Activated CD4-positive, alpha-beta T cell treated with anti-CD3 and anti-CD28 coated beads, Interleukin-2, Interleukin-6, amounts not matched to agents 100 ng/mL and 50 ng/mL, durations not matched to agents 16 hours and 8 hours (primary cell): ENCODE measurements around the gene ACOT7.
"Not testable (repeated sequence)": the region's sequence is repeated elsewhere in the genome, so short reads cannot be mapped to it uniquely, and the experiment has no call there.

Experiments
- DNase-seq: peaks from one replicate; pipeline ENCODE4 v3.0.0-alpha.2; 2020

ACOT7 gene

DNA sequence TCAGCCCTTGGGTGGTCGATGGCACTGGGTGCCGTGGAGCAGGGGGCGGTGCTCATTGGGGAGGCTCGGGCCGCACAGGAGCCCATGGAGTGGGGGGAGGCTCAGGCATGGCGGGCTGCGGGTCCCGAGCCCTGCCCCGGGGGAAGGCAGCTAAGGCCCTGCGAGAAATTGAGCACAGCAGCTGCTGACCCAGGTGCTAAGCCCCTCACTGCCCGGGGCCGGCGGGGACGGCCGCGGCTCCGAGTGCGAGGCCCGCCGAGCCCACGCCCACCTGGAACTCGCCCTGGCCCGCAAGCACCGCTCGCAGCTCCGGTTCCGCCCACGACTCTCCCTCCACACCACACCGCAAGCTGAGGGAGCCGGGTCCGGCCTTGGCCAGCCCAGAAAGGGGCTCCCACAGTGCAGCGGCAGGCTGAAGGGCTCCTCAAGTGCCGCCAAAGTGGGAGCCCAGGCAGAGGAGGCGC lies 2.2 kb upstream of the ACOT7 start:
- DNase-seq, result not testable (repeated sequence)

DNA sequence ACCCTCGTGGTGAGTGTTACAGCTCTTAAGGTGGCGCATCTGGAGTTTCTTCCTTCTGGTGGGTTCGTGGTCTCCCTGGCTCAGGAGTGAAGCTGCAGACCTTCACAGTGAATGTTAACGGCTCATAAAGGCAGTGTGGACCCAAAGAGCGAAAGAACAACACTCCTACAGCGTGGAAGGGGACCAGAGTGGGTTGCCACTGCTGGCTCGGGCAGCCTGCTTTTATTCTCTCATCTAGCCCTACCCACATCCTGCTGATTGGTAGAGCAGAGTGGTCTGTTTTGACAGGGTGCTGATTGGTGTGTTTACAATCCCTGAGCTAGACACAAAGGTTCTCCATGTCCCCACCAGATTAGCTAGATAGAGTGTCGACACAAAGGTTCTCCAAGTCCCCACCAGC lies 1.6 kb upstream of the ACOT7 start:
- DNase-seq, result peak; percentile 8

DNA sequence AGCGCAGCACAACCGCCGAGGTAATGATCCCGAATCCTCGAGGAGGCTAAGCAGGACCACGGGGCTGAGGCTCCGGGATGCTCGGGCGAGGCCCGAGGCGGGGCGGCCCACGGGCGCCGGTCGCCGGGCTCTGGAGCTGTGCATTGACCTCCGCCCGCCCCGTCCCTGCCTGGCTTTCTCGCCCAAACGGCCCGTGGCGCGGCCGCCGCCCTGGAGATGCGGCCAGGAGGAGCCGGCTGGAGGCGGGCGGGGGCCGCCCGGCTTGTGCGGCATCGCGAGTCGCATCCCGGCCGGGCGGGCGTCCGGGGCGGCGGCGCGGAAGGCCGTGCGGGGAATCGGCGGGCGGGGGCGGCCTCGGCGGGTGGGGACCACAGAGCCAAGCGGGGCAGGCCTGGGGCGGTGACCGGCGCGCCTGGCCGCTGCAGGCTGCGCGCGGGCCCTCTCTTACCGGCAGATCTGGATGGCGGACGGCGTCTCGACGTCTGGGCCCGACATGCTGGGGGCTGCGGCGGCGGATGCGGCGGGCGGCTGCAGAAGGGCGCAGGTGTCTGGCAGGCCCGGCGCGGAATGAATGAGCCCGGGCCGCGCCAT lies 663 bp downstream of the ACOT7 start:
- no peak for DNase-seq

DNA sequence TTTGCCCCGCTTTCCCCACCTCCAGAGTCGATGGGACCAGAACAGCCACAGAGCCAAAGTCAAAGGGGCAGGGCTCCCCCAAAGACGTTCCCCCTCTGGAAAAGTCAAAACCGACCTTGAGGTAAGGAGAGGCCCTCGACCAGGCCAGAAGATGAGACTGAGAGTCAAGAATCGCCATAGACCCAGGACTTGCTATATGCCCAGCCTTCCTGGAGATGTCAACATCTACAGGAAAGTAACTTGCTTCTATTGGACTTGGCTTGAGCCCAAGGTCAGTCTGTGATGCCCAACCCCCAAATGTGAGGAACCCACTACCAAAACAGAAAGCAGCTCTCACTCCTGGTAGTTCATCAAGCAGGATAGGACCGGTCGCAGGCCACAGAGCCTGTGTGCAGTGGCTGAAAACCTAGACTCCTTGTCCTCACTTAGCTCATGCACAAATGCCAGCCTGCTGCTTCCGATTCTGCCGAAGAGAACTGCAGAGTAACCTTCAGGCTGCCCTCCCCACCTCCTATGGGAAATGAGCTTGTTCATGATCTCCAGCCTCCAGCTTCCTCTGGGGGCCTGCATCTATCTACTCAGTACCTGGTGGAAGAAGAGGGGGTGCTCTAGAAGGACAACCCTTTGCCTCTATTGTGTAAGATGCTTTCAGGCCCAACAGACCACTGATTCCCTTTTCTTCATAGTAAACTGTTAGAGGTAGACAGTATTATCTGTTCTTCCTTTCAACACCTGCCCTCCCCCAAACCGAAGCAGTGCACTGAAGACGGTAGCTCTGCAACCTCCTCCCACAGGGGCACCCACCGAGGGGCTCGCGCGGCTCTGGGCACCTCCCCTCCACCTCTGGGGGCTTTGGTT lies 1.4 kb downstream of the ACOT7 start:
- DNase-seq, result peak; percentile 25

DNA sequence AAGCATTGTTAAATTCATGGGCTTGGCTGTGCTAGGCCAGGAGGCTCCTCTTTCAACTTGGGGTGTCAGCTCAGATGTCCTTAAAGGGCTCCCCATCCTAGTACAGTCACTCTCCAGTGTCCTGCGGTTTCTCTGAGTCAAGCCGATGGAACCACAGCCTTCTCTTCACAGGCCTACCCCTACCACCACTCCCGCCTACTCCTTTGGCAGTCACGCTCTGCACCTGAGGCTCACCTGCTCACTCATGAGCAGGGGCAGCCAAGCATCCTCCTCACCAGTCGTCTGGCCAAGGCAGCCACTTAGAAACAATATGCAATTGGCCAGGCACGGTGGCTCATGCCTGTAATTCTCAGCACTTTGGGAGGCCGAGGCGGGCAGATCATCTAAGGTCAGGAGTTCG lies 3.6 kb downstream of the ACOT7 start:
- DNase-seq, result no peak

DNA sequence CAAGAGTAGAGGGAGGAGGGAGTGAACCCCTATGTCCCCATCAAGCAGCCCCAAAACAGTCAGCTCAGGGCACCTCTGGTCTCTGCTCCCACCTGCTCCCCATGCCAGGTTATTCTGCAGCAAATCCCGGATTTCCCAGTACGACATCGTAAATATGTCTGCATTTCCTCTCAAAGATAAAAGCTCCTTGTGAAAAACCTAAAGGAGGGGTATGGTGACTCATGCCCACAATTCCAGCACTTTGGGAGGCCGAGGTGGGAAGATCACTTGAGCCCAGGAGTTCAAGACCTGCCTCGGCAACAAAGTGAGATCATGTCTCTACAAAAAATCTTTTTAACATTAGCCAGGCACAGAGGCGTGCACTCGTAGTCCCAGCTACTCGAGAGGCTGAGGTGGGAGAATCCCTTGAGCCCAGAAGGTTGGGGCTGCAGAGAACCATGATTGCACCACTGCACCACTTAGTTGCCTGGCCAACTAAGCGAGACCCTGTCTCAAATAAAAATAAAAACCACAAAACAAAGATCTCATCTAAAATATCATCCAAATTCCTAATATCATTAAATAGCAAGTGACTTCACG lies 7.1 kb downstream of the ACOT7 start:
- DNase-seq, result no peak

DNA sequence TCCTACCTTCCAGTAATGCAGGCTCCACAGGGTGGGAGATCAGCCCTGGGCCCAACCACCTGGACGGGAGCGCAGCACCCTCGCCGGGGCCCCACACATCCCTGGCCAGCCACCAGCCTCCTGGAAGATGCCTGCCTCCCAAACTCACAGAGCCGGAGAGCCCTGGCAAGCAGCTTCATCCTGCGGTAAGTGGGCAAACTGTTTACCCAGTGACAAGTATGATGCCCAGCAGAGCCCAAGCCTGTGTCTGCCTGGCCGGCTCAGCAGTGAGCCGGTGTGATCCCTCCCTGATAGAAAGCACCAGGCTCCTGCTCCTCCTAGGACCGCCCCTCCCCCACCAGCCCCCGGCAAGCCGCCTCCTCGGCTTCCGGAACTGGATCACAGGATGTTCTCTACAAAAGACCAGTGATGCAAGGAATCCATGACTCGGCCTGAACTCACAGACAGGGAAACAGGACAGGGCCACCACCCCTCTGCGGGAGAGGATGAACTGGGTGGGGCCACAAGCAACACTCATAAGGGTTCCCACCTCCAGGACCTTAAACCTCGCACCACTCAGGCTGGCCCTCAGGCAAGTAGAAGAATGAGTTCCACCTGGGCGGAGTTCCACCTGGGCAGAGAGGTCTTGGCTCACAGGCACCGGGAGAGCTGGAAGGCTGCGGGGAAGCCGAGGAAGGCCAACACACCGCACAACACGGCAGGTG lies 7.9 kb downstream of the ACOT7 start:
- no peak for DNase-seq

DNA sequence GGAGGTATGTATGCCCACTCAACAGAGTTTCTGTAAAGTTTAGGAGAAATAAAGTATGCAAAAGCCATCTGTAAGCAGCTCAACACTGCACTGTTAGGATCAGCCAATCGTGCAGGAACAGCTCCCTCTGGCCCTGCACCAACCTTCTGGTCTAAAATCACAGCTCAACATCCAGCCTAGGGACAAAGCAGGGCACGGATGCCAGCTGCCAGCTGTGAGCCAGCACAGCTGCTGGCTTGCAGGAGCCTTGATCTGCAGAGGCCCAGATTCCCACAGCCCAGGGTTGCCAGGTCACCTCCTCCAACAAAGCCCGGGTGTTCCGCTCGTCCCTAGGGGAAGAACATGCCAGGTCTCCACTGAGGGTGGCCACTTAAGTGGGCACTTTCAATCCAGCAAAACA lies 8.6 kb downstream of the ACOT7 start:
- DNase-seq, result no peak

DNA sequence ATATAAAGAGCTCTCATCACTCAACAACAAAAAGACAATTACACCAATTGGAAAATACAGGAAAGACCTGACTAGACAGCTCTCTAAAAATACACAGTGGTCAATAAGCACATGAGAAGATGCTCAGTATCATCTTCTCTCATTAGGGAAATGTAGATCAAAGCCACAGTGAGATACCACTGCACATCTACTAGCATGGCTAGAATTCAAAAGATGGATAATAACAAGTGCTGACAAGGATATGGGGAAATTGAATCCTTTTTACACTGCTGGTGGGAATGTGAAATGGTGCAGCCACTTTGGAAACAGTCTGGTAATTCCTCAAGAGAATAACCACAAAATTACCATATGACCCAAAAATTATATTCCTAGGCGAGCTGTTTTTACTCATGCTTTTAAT lies 9.4 kb downstream of the ACOT7 start:
- no peak for DNase-seq

DNA sequence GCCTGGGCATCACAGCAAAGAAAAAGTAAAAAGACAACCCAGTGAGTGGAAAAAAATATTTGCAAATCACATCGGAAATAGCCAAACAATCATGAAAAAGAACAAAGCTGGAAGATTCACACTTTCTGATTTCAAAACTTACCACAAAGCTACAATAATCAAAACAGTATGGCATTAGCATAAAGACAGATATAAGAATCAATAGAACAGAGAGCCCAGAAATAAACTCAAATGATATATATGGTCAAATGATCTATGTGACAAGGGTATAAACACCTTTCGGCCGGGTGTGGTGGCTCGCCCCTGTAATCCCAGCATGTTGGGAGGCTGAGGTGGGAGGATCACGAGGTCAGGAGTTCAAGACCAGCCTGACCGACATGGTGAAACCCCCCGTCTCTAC lies 13.5 kb downstream of the ACOT7 start:
- DNase-seq, result no peak

DNA sequence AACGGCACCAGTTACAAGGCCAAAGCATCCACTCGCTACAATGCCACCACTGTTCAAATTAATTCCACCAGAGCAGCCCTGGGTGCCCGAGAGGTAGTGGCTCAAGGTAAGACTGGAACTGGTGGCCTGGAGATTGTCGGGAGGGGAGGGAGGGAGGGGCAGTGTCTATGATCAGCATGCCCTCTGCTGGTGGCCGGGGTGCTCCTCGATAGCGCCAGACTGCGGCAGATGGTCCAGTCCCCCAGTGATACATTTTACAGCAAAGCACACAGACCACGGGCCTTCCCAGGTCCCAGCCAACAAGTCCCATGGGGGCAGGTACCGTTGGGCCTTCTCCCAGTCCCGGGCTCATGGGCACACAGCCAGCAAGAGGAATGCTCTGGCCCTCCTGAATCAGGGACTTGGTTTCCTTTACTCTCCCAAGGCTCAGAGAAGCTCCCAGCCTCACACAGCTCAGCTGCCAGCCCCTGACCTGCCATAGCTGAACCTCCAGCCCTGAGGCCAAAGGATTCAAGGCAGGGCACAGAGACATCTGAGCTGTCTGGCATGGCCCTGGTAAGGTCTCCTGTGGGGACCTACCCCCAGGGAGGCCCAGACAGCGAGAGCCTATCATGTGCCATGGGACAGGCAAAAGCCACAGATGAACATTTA lies 15.3 kb downstream of the ACOT7 start:
- DNase-seq, result no peak

DNA sequence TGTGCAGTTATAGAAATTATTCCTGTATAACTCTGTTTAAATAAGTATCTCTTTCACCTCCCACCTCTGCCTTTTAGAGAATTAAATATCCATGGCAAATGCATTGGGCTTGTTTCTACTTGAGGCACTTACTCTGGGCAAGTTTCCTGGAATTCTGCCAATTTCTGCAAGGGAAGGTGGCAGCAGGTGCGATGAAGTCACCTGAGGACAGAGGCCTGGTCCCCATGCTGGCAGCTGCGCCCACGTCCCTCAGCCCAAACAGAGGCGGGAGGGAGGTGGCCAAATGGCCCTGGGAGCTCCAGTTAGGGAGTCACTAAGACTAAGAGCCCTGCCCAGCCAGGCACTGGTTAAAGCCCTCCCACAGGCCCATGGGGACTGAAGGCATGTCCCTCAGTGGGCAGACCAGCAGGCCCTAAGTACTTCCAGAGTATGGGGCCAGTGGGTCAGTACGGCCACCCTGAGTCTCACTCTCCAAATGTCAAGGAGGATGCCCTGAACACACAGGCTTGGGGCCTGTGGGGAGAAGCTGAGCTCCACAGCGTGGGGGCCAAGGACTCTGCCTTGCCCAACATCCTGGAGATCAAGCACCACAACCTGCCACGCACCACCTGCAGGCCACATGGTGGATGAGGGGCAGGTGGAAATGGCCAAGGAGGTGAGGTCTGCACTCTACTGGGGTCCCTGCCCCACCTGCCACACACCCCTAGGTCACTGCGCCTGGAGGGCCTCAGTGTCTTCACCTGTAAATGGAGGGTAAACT lies 19.4 kb downstream of the ACOT7 start:
- DNase-seq, result no peak

DNA sequence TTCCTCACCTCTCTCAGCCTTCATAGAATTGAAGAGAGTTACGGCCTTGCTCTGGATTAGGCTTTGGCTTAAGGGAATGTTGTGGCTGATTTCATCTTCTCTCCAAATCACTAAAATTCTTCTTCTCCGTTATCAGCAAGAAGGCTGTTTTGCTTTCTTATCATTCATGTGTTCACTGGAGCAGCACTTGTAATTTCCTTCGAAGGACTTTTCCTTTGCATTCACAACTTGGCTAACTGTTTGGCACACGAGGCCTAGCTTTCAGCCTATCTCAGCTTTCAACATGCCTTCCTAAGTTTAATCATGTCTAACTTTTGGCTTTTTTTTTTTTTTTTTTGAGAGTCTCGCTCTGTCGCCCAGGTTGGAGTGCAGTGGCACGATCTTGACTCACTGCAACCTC lies 21.3 kb downstream of the ACOT7 start:
- DNase-seq, result not testable (repeated sequence)

DNA sequence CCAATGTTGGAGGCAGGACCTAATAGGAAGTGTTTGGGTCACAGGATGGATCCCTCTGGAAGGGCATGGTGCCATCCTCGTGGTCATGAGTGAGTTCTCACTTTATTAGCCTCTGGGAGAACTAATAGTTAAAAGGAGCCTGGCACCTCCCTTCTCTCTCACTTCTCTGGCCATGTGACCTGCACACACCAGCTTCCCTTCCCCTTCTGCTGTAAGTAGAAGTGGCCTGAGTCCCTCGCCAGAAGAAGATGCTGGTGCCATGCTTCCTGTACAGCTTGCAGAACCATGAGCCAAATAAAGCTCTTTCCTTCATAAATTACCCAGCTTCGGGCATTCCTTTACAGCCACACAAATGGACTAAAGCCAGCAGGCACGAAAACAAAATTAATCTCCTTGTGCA lies 23.6 kb downstream of the ACOT7 start:
- no peak for DNase-seq

DNA sequence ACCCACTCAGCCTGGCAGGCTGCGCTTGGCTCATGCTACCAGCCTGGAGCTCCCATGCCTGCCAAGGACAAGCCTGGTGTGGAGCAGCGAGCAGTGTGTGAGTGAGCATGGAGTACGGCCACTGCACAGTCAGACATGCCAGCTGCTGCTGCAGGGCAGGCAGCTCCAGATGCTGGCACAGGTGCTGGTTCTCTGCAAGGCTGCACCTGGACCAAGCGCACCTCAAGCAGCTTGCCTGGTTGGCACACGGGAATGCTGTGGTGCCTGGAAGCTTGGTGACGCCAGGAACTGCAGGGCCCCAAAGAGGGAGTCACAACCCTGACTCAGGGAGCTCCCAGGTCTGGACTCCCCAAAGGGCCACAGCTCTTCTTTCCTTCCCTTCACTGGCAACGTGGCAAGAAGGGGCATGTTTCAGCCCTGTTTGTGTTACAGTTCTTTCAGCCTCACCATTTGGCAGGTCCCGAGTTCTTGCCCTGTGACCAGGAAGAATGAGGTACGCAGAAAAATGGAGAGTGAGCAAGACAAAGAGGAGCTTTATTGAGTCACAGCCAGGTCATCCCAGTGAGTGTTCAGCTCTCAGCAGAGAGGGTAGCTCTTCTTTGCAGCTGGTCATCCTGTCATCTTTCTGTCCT lies 26.1 kb downstream of the ACOT7 start:
- no peak for DNase-seq

DNA sequence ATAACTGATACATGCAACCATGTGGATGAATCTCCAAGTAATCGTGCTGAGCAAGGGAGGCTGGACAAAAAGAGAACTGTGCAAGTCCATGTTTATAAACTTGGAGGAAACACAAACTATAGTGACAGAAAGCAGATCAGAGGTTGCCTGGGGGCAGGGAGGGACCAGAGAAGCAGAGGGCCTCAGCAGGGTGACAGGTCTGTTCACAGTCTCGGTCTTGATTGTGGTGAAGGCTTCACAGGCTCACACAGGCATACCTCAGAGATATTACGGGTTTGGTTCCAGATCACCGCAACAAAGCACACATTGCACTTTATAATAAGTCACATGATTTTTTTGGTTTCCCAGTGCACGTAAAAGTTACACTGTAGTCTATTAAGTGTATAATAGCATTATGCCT lies 28.5 kb downstream of the ACOT7 start:
- DNase-seq, result peak; percentile 27

DNA sequence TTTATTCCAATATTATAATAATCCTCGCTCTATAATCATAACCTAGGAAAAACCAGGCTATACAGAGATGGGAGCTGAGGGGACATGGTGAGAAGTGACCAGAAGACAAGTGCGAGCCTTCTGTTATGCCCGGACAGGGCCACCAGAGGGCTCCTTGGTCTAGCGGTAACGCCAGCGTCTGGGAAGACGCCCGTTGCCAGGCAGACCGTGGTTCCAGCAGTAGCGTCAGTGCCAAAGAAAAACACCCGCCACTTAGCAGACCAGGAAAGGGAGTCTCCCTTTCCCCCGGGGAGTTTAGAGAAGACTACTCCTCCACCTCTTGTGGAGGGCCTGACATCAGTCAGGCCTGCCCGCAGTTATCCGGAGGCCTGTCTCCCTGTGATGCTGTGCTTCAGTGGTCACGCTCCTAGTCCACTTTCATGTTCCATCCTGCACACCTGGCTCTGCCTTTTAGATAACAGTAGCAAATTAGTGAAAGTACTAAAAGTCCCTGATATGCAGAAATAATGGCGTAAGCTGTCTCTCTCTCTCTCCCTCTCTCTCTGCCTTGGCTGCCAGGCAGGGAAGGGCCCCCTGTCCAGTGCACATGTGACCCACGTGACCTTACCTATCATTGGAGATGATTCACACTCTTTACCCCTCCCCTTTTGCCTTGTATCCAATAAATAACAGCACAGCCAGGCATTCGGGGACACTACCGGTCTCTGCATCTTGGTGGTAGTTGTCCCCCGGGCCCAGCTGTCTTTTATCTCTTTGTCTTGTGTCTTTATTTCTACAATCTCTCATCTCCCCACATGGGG lies 30.3 kb downstream of the ACOT7 start:
- DNase-seq, result peak; percentile 42

DNA sequence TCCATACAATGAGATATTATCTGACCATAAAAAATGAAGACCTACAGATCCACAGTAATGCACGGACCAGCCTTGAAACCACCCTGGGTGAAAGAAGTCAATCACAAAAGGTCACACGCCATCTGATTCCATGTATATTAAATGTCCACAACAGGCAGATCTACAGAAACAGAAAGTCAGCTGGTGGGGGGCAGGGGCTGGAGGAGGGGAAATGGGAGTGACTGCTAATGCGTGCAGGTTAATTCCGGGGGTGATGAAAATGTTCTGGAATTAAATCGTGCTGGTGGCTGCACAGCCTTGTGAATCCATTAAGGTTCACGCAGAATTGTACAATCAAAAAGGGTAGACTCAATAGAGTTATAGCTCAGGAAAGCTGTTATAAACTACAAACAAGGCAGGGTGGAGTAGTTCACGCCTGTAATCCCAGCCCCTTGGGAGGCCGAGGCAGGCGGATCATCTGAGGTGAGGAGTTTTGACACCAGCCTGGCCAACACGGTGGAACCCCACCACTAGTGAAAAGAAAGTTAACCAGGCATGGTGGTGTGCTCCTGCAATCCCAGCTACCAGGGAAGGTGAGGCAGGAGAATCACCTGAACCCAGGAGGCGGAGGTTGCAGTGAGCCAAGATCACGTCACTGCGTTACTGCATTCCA lies 32.3 kb downstream of the ACOT7 start:
- DNase-seq, result no peak

DNA sequence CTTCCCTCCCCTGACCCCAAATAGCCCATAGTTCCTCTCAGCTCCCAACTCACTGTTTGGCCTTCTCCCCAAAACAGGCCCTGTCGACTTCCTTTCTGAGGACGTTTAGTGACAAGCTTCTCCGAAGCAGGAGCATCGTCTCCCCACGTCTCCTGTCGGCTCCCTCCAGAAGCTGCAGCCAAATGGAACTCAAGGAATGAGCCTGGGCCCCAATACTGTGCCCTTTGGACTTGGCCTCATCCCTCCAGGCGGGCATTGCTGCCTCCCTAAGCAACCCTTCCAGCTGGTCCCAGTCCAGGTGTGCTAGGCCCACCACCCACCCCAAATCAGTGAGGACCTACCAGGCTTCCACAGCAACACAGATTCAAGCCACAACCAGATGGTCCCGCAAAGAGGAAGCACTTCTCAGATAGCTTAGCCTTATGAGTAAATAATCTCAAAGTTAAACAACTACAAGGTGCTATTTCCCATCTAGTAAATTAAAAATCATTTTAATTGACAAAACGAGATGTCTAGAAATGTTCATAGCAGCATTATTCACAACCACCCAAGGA lies 33.0 kb downstream of the ACOT7 start:
- DNase-seq, result no peak

DNA sequence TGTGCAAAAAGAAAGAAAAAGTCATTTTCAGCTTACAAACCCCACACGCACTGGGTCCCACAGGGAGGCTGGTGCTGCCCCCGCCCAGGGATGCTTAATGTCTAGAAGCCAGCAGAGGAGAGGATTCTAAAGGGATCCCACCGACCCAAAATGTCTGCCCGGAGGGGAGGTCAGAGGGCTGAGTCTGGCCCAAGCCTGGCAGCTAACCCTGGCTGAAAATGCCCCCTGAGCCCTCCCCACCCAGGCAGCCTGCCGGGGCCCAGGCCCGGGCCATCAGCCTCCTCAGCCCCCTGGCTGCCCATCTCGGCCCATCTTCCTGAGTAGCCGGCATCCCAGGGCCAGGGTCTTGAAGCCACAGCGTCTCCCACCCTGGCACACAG lies 33.5 kb downstream of the ACOT7 start:
- DNase-seq, result no peak
